H1 (cell line): ENCODE measurements around the gene PLCXD1. TPM values are rescaled to one million over a fixed set of nuclear protein-coding genes. Genes with fewer than 3 reads are reported as not detected.

Experiments used
- CTCF ChIA-PET: fragments of 300-600 bp; sonication (Branson Sonifier 250); formaldehyde crosslinking; loops from one replicate; lab custom pipeline; 2021; ENCODE audit not compliant: partially characterized antibody; lab: Charles Lee
- POLR2A ChIA-PET: fragments of 300-600 bp; sonication (Branson Sonifier 250); formaldehyde crosslinking; loops from one replicate; lab custom pipeline; 2021; ENCODE audit warnings: inconsistent platforms; ENCODE audit not compliant: partially characterized antibody; lab: Charles Lee
- DNase-seq, 2 experiments: peaks; one replicate each; pipeline versions ENCODE4 v3.0.0 to v3.0.0-alpha.2; 2010 to 2022; ENCODE audit warnings: low spot score in 2 of 2, low read depth in 1 of 2, mixed read lengths in 1 of 2
- FAIRE-seq: peaks from 2 replicates; lab custom pipeline; 2011; peaks lifted over from hg19 to GRCh38; lab: Jason Lieb, UNC
- H2AFZ ChIP-seq: 2 replicates; pipeline ENCODE4 v1.8.1; 2012; ENCODE audit warnings: low read length, inconsistent platforms
- H2AK5ac ChIP-seq: 2 replicates; pipeline ENCODE4 v1.6.1; 2013; ENCODE audit warnings: low read depth, low read length
- H2BK120ac ChIP-seq: replicated peaks from 2 replicates; pipeline ENCODE3; 2013; ENCODE audit warnings: low read depth, low read length, inconsistent platforms
- H2BK12ac ChIP-seq: 2 replicates; pipeline ENCODE4 v1.6.1; 2013; ENCODE audit warnings: low read depth, low read length
- H2BK15ac ChIP-seq: 2 replicates; pipeline ENCODE4 v1.6.1; 2013; ENCODE audit warnings: low read length
- H2BK20ac ChIP-seq: 2 replicates; pipeline ENCODE4 v1.6.1; 2013; ENCODE audit warnings: low read length
- H2BK5ac ChIP-seq: 2 replicates; pipeline ENCODE4 v1.6.1; 2013; ENCODE audit warnings: low read depth, low read length
- H3K14ac ChIP-seq: 2 replicates; pipeline ENCODE4 v1.6.1; 2013; ENCODE audit warnings: inconsistent platforms; ENCODE audit not compliant: insufficient read length
- H3K18ac ChIP-seq: 2 replicates; pipeline ENCODE4 v1.6.1; 2013; ENCODE audit warnings: low read length; ENCODE audit errors: extremely low read depth
- H3K23ac ChIP-seq: 2 replicates; pipeline ENCODE4 v1.6.1; 2013; ENCODE audit warnings: inconsistent platforms; ENCODE audit not compliant: insufficient read length
- H3K23me2 ChIP-seq: 2 replicates; pipeline ENCODE4 v1.6.1; 2013; ENCODE audit warnings: low read depth, low read length
- H3K27ac ChIP-seq: 2 replicates; pipeline ENCODE4 v1.6.1; 2011; ENCODE audit warnings: low read depth, low read length, inconsistent platforms
- H3K27me3 ChIP-seq, 4 experiments: replicated peaks in 1 of 4; 1 replicate in 1 of 4; 2 replicates in 3 of 4; pipeline versions ENCODE4 v1.6.1 to v1.8.1; 2011 to 2013; ENCODE audit warnings: low read length in 3 of 4, mild to moderate bottlenecking in 3 of 4, inconsistent platforms in 2 of 4, mixed read lengths in 2 of 4, moderate library complexity in 1 of 4; ENCODE audit not compliant: control insufficient read depth in 3 of 4, insufficient read depth in 3 of 4; ENCODE audit errors: extremely low read depth in 1 of 4
- H3K36me3 ChIP-seq, 4 experiments: 2 replicates each; pipeline versions ENCODE4 v1.6.1 to v1.8.1; 2011 to 2013; ENCODE audit warnings: mild to moderate bottlenecking in 4 of 4, low read length in 3 of 4, moderate library complexity in 2 of 4, control low read depth in 1 of 4, inconsistent platforms in 1 of 4; ENCODE audit not compliant: insufficient read depth in 4 of 4, control insufficient read depth in 2 of 4
- H3K4ac ChIP-seq: replicated peaks from 2 replicates; pipeline ENCODE3; 2013; ENCODE audit warnings: low read length, low read depth, mixed read lengths, inconsistent platforms; ENCODE audit not compliant: insufficient read length
- H3K4me1 ChIP-seq, 4 experiments: replicated peaks in 1 of 4; 1 replicate in 1 of 4; 2 replicates in 3 of 4; pipeline versions ENCODE4 v1.6.1 to v1.8.1; 2011 to 2013; ENCODE audit warnings: low read length in 3 of 4, inconsistent platforms in 2 of 4, mixed read lengths in 1 of 4; ENCODE audit not compliant: insufficient read depth in 4 of 4, control insufficient read depth in 3 of 4
- H3K4me2 ChIP-seq, 2 experiments: 2 replicates each; pipeline versions ENCODE4 v1.6.1 to v1.8.1; 2011 to 2013; ENCODE audit warnings: low read depth in 2 of 2, low read length in 2 of 2, control low read depth in 1 of 2, inconsistent platforms in 1 of 2, mild to moderate bottlenecking in 1 of 2; ENCODE audit not compliant: insufficient read depth in 1 of 2
- H3K4me3 ChIP-seq, 4 experiments: fragments of 200-600, 300-600 bp in 1 of 4; sonication (generic), shearing (Covaris generic), sonication (Bioruptor Twin) in 1 of 4; 2 replicates each; pipeline versions ENCODE4 v1.5.1 to v1.8.1; 2011 to 2016; ENCODE audit warnings: low read length in 4 of 4, low read depth in 3 of 4, control low read depth in 2 of 4, inconsistent platforms in 2 of 4, mild to moderate bottlenecking in 2 of 4, mixed read lengths in 1 of 4, moderate library complexity in 1 of 4; ENCODE audit not compliant: insufficient read depth in 2 of 4; ENCODE audit errors: extremely low read depth in 1 of 4
- H3K56ac ChIP-seq: replicated peaks from 2 replicates; pipeline ENCODE3; 2013; ENCODE audit warnings: low read depth, mild to moderate bottlenecking, mixed read lengths, low read length, inconsistent platforms; ENCODE audit not compliant: insufficient read length
- H3K79me1 ChIP-seq: 2 replicates; pipeline ENCODE4 v1.6.1; 2013; ENCODE audit warnings: low read depth, low read length, control low read depth
- H3K79me2 ChIP-seq, 2 experiments: 2 replicates each; pipeline versions ENCODE4 v1.6.1 to v1.8.1; 2012 to 2013; ENCODE audit warnings: low read length in 2 of 2, mild to moderate bottlenecking in 2 of 2, inconsistent platforms in 1 of 2; ENCODE audit not compliant: insufficient read depth in 2 of 2, control insufficient read depth in 1 of 2
- H3K9ac ChIP-seq, 4 experiments: replicated peaks in 1 of 4; 1 replicate in 1 of 4; 2 replicates in 3 of 4; pipeline versions ENCODE4 v1.6.1 to v1.8.1; 2011 to 2013; ENCODE audit warnings: low read depth in 3 of 4, low read length in 3 of 4, control low read depth in 2 of 4, mild to moderate bottlenecking in 2 of 4, moderate library complexity in 2 of 4, inconsistent platforms in 1 of 4; ENCODE audit errors: extremely low read depth in 1 of 4
- H3K9me3 ChIP-seq, 2 experiments: 2 replicates each; pipeline versions ENCODE4 v1.6.1 to v1.8.1; 2012 to 2013; ENCODE audit warnings: mild to moderate bottlenecking in 2 of 2, moderate library complexity in 2 of 2, control low read depth in 1 of 2, inconsistent platforms in 1 of 2, low read depth in 1 of 2, low read length in 1 of 2, mixed read lengths in 1 of 2; ENCODE audit not compliant: insufficient read depth in 2 of 2
- H4K20me1 ChIP-seq, 2 experiments: replicated peaks in 1 of 2; 2 replicates each; pipeline versions ENCODE3 to v1.8.1; 2011 to 2013; ENCODE audit warnings: inconsistent platforms in 2 of 2, low read length in 2 of 2, mild to moderate bottlenecking in 1 of 2; ENCODE audit not compliant: insufficient read depth in 2 of 2, control insufficient read depth in 1 of 2
- H4K5ac ChIP-seq: 2 replicates; pipeline ENCODE4 v1.6.1; 2013; ENCODE audit warnings: low read length, low read depth, mixed read lengths, inconsistent platforms; ENCODE audit not compliant: insufficient read length
- H4K8ac ChIP-seq: 2 replicates; pipeline ENCODE4 v1.8.0; 2013; ENCODE audit warnings: mild to moderate bottlenecking, moderate library complexity, low read length, inconsistent platforms; ENCODE audit not compliant: insufficient read depth; ENCODE audit errors: extremely low read depth
- H4K91ac ChIP-seq: replicated peaks from 2 replicates; pipeline ENCODE3; 2013; ENCODE audit warnings: low read length, mixed read lengths, inconsistent platforms; ENCODE audit not compliant: insufficient read length
- GABPA ChIP-seq: IDR thresholded peaks from 2 replicates; pipeline ENCODE4 v1.6.1; 2011; ENCODE audit warnings: mild to moderate bottlenecking, low read length, moderate library complexity, borderline replicate concordance; ENCODE audit not compliant: insufficient read depth
- POU5F1 ChIP-seq: IDR thresholded peaks from 2 replicates; pipeline ENCODE4 v1.6.1; 2011; ENCODE audit warnings: low read depth, mild to moderate bottlenecking, low read length, moderate library complexity
- TAF1 ChIP-seq: IDR thresholded peaks from 2 replicates; pipeline ENCODE4 v1.6.1; 2011; ENCODE audit warnings: mild to moderate bottlenecking, low read depth, low read length
- WGBS, 2 experiments: shearing (Covaris generic) in 1 of 2; methylation state at CpG; one replicate each; pipeline versions ENCODE4 v1.1.6 to v1.1.7; 2013 to 2015; ENCODE audit warnings: low lambda C conversion rate in 2 of 2, mixed read lengths in 2 of 2, inconsistent platforms in 1 of 2, low coverage in 1 of 2, missing lambda C conversion rate in 1 of 2; ENCODE audit not compliant: insufficient replicate concordance in 2 of 2, insufficient coverage in 1 of 2, insufficient read length in 1 of 2; ENCODE audit errors: extremely low coverage in 1 of 2, missing lambda C conversion rate in 1 of 2; 5-methylcytosine and 5-hydroxymethylcytosine counted together
- polyA plus RNA-seq, 7 experiments: library from polyadenylated mRNA; depleted of rRNA in 3 of 7; stranded (reverse) in 5 of 7; unstranded in 2 of 7; fragments of >200 nt in 5 of 7; fragments of 200-250 nt in 2 of 7; gene quantifications; 1 replicate in 5 of 7; 2 replicates in 1 of 7; 4 replicates in 1 of 7; pipeline versions ENCODE4 v1.2.1 to v1.2.3, GENCODE V29; 2011 to 2013; ENCODE audit warnings: missing spikeins in 2 of 7, mixed read lengths in 2 of 7
- total RNA-seq: library from RNA; stranded (reverse); fragmentation: NEBNext Ultra II Directional; extraction: Animal tissue kit (Norgen Biotek cat#: 25700); gene quantifications from 2 replicates; pipeline ENCODE4 v1.2.1, GENCODE V29; 2021

Gene PLCXD1
- total and polyA plus RNA-seq, 2 of the 8 experiments (the other 6 are each of a cell fraction or from before 2014, with no cell fraction given) = 93.6 to 124 TPM

DNA sequence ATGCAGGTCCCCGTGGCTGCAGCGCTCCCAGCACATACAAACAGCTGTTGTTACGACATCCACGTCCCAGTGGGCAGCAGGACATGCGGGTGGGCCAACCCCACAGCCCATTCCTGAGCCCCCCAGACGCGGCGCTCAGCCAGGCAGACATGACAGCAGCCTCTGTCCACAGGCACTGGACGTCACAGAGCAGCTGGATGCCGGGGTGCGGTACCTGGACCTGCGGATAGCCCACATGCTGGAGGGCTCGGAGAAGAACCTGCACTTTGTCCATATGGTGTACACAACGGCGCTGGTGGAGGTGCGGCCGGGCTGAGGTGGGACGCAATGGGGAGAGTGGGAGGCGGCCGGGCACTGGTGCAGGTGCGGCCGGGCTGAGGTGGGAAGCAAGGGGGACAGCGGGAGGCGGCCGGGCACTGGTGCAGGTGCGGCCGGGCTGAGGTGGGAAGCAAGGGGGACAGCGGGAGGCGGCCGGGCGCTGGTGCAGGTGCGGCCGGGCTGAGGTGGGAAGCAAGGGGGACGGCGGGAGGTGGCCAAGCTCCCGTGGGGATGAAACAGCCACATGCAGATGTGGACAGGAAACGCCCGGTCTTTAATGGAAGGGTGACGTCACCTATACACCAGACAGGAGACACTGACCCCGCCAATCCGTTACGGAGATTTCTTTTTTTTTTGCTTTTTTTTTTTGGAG, 9.4 kb downstream of the PLCXD1 start:
- WGBS, 2 experiments = 94% methylated on average over 26 of the region's 42 CpGs; no CpG with 5 or more reads in 1 of the 2 experiments
- Histone ChIP-seq H3K23ac (no peak overlapping the region), H3K4me3 (no peak overlapping the region), H2AK5ac (no peak overlapping the region), H3K79me2 (peaks cover 2 to 29% of the 10 kb centered on the region in 2 experiments), H2BK20ac (no peak overlapping the region), H4K5ac (no peak overlapping the region), H2BK12ac (no peak overlapping the region), H3K79me1 (peaks cover 3% of the 10 kb centered on the region), H2BK15ac (no peak overlapping the region), H3K36me3 (peaks cover 45 to 94% (median 74%) of the 10 kb centered on the region in 4 experiments), H4K8ac (no peak overlapping the region; the same call in 1 of the 2 replicates), H4K20me1 (peaks cover 17 to 18% of the 10 kb centered on the region in 2 experiments), H3K23me2 (no peaks in the 10 kb centered on the region), H3K4me2 (no peak overlapping the region), H2BK120ac (no peak overlapping the region), H3K9me3 (no peaks in the 10 kb centered on the region), H3K4ac (no peak overlapping the region), H3K14ac (no peak overlapping the region), H3K4me1 (no peaks in the 10 kb centered on the region), H4K91ac (no peak overlapping the region), H3K27ac (no peak overlapping the region), H2BK5ac (no peak overlapping the region), H3K9ac (no peak overlapping the region), H3K56ac (no peak overlapping the region), H3K18ac (no peak overlapping the region), H2AFZ (no peak overlapping the region), H3K27me3 (no peaks in the 10 kb centered on the region)
- ChIA-PET POLR2A (no interaction called here), CTCF (no interaction called here)
- FAIRE-seq (no peak), DNase-seq (no peak)
- TF ChIP-seq POU5F1 = no peak
- no peak for TF ChIP-seq GABPA
- TF ChIP-seq TAF1 = no peak
